Transverse colon (tissue), 3 donors: Measurements from ENCODE around the gene TBC1D12.

ENCODE experiments used
- CTCF ChIP-seq, 5 experiments: fragments of 200-600 bp in 3 of 5; fragments of 450-650 bp in 2 of 5; sonication (generic) in 3 of 5; IDR thresholded peaks; 1 replicate in 2 of 5; 2 replicates in 3 of 5; pipeline ENCODE4 v1.5.1; 2016 to 2017; ENCODE audit warnings: antibody characterized with exemption in 5 of 5, inconsistent platforms in 3 of 5, mild to moderate bottlenecking in 2 of 5, moderate library complexity in 1 of 5
- EP300 ChIP-seq: sonication (generic); formaldehyde crosslinking; IDR thresholded peaks from one replicate; pipeline ENCODE4 v1.6.1; 2017; ENCODE audit warnings: antibody characterized with exemption, low read depth
- POLR2A ChIP-seq: fragments of 450-650 bp; IDR thresholded peaks from one replicate; pipeline ENCODE4 v1.6.1; 2016; ENCODE audit warnings: antibody characterized with exemption, mild to moderate bottlenecking, moderate library complexity

GRCh38 chr10:94496010-94496409, 93.7 kb downstream of the TBC1D12 start:
- TF ChIP-seq POLR2A (no peak), CTCF (IDR thresholded peaks at IDR 0.05) (no peak), EP300 (no peak)
